Measurements from ENCODE around the gene FAM78A.

Gene FAM78A

GRCh38 chr9:131276094-131276888 is at the start of gene FAM78A:
Gene FAM78A, minus strand, starts transcription at chr9:131276510. Its CDS starts 331 bp downstream, at chr9:131276179.
- DNase-seq: no peak

GRCh38 chr9:131324736-131325679 is 48.7 kb upstream of the FAM78A start:
- no peak for DNase-seq

GRCh38 chr9:131323629-131324028 is 47.3 kb upstream of the FAM78A start:
- no peak for DNase-seq

- no peak for DNase-seq
Measured at GRCh38 chr9:131320031-131320685, 43.8 kb upstream of the FAM78A start.

GRCh38 chr9:131319486-131319885 is 43.2 kb upstream of the FAM78A start:
- no peak for DNase-seq

GRCh38 chr9:131318231-131319085 is 42.1 kb upstream of the FAM78A start:
- DNase-seq: no peak

- DNase-seq: no peak
Measured at GRCh38 chr9:131312822-131313770, 36.8 kb upstream of the FAM78A start.

GRCh38 chr9:131312246-131312645 is 35.9 kb upstream of the FAM78A start:
- no peak for DNase-seq

- DNase-seq: no peak
Measured at GRCh38 chr9:131310833-131311554, 34.7 kb upstream of the FAM78A start.

GRCh38 chr9:131309530-131310276 is 33.4 kb upstream of the FAM78A start:
- no peak for DNase-seq

- no peak for DNase-seq
Measured at GRCh38 chr9:131308906-131309529, 32.7 kb upstream of the FAM78A start.

GRCh38 chr9:131308452-131308851 is 32.1 kb upstream of the FAM78A start:
- no peak for DNase-seq

- no peak for DNase-seq
Measured at GRCh38 chr9:131307974-131308373, 31.7 kb upstream of the FAM78A start.

GRCh38 chr9:131306397-131307004 is 30.2 kb upstream of the FAM78A start:
- no peak for DNase-seq

- no peak for DNase-seq
Measured at GRCh38 chr9:131304676-131305355, 28.5 kb upstream of the FAM78A start.

- DNase-seq: no peak
Measured at GRCh38 chr9:131303381-131304321, 27.3 kb upstream of the FAM78A start.
